Neural cell (in vitro differentiated cells): ENCODE data around the gene LHFPL6. TPM values are rescaled to one million over a fixed set of nuclear protein-coding genes. Genes with fewer than 3 reads are reported as not detected.

Source experiments
- H2AFZ ChIP-seq: fragments of 200-600, 300-800 bp; sonication (generic), shearing (Covaris generic); 2 replicates; pipeline ENCODE4 v1.6.0; 2014; ENCODE audit warnings: low read depth, mild to moderate bottlenecking, antibody characterized with exemption, low read length, moderate library complexity
- H3F3A ChIP-seq: fragments of 200-600 bp; shearing (Covaris generic); 2 replicates; pipeline ENCODE4 v1.6.1; 2016; ENCODE audit warnings: mild to moderate bottlenecking, moderate library complexity, mixed read lengths, antibody characterized with exemption, low read length; ENCODE audit not compliant: insufficient read depth, poor library complexity, severe bottlenecking
- H3K27ac ChIP-seq: fragments of 200-600, 300-800 bp; sonication (generic), shearing (Covaris generic); 2 replicates; pipeline ENCODE4 v1.5.1; 2014; ENCODE audit warnings: mild to moderate bottlenecking, low read length, moderate library complexity
- H3K27me3 ChIP-seq: fragments of 300-800, 200-600 bp; sonication (generic), shearing (Covaris generic); 2 replicates; pipeline ENCODE4 v1.6.0; 2014; ENCODE audit warnings: mild to moderate bottlenecking, low read depth, low read length, moderate library complexity; ENCODE audit not compliant: insufficient read depth
- H3K36me3 ChIP-seq: fragments of 300-800, 200-600 bp; sonication (generic), shearing (Covaris generic); 2 replicates; pipeline ENCODE4 v1.5.1; 2014; ENCODE audit warnings: mild to moderate bottlenecking, antibody characterized with exemption, low read length, moderate library complexity; ENCODE audit not compliant: insufficient read depth
- H3K4me2 ChIP-seq: fragments of 300-800, 200-600 bp; sonication (generic), shearing (Covaris generic); 2 replicates; pipeline ENCODE4 v1.6.0; 2014; ENCODE audit warnings: mild to moderate bottlenecking, low read length
- H3K4me3 ChIP-seq: fragments of 300-800, 200-600 bp; sonication (generic), shearing (Covaris generic); 2 replicates; pipeline ENCODE4 v1.5.1; 2014; ENCODE audit warnings: mild to moderate bottlenecking, low read length, moderate library complexity
- H3K79me2 ChIP-seq: fragments of 200-600 bp; shearing (Covaris generic); replicated peaks from 2 replicates; pipeline ENCODE4 v1.6.0; 2014; ENCODE audit warnings: mild to moderate bottlenecking, low read length, moderate library complexity; ENCODE audit not compliant: insufficient read depth
- H3K9ac ChIP-seq: fragments of 300-800, 200-600 bp; sonication (generic), shearing (Covaris generic); 2 replicates; pipeline ENCODE4 v1.6.1; 2016; ENCODE audit warnings: mild to moderate bottlenecking, low read length, mixed read lengths
- H3K9me2 ChIP-seq: fragments of 200-600 bp; shearing (Covaris generic); 2 replicates; pipeline ENCODE4 v1.6.1; 2016; ENCODE audit warnings: mild to moderate bottlenecking, low read length, mixed read lengths; ENCODE audit not compliant: insufficient read depth
- H3K9me3 ChIP-seq: fragments of 200-600, 300-800 bp; sonication (generic), shearing (Covaris generic); 2 replicates; pipeline ENCODE4 v1.6.1; 2016; ENCODE audit warnings: mild to moderate bottlenecking, mixed run types, low read length, moderate library complexity, mixed read lengths
- H4K20me1 ChIP-seq: fragments of 200-600 bp; shearing (Covaris generic); 2 replicates; pipeline ENCODE4 v1.6.1; 2016; ENCODE audit warnings: mild to moderate bottlenecking, mixed run types; ENCODE audit not compliant: insufficient read depth
- EP300 ChIP-seq: fragments of 450-650 bp; conservative IDR thresholded peaks from 2 replicates; pipeline ENCODE4 v1.6.1; 2014; ENCODE audit warnings: antibody characterized with exemption, mild to moderate bottlenecking, moderate library complexity; ENCODE audit not compliant: poor library complexity, severe bottlenecking
- EZH2 ChIP-seq: fragments of 200-600, 300-800 bp; shearing (Covaris generic), sonication (generic); IDR thresholded peaks from 2 replicates; pipeline ENCODE4 v1.6.1; 2014; ENCODE audit warnings: antibody characterized with exemption, low read length, borderline replicate concordance, mild to moderate bottlenecking; ENCODE audit not compliant: insufficient read depth, poor library complexity, severe bottlenecking
- MXI1 ChIP-seq: fragments of 450-650 bp; conservative IDR thresholded peaks from 2 replicates; pipeline ENCODE4 v1.6.1; 2014; ENCODE audit warnings: antibody characterized with exemption, mild to moderate bottlenecking; ENCODE audit not compliant: poor library complexity, severe bottlenecking
- POLR2AphosphoS5 ChIP-seq: IDR thresholded peaks from 2 replicates; pipeline ENCODE4 v1.6.1; 2012
- RAD21 ChIP-seq: fragments of 450-650 bp; conservative IDR thresholded peaks from 2 replicates; pipeline ENCODE4 v1.6.1; 2014; ENCODE audit warnings: antibody characterized with exemption, mild to moderate bottlenecking, moderate library complexity
- SMC3 ChIP-seq: fragments of 450-650 bp; conservative IDR thresholded peaks from 2 replicates; pipeline ENCODE4 v1.6.1; 2014; ENCODE audit warnings: antibody characterized with exemption, mild to moderate bottlenecking, moderate library complexity; ENCODE audit not compliant: poor library complexity
- TAF1 ChIP-seq: IDR thresholded peaks from 2 replicates; pipeline ENCODE4 v1.6.1; 2012; ENCODE audit warnings: low read depth
- polyA plus RNA-seq: library from polyadenylated mRNA; depleted of rRNA; stranded (reverse); fragments of >200 nt; gene quantifications from 2 replicates; pipeline ENCODE4 v1.2.3, GENCODE V29; 2014
- TF ChIP-seq, protein P1 (sequence below): fragments of 450-650 bp; IDR thresholded peaks from 2 replicates; pipeline ENCODE4 v1.5.1; 2014; ENCODE audit warnings: antibody characterized with exemption, mild to moderate bottlenecking, moderate library complexity; ENCODE audit not compliant: poor library complexity, severe bottlenecking
- TF ChIP-seq, protein P2 (sequence below): IDR thresholded peaks from 2 replicates; pipeline ENCODE4 v1.6.1; 2012; ENCODE audit warnings: borderline replicate concordance

LHFPL6 gene
- polyA plus RNA-seq, 1 donor from 2014 or later = 36.3 TPM

DNA sequence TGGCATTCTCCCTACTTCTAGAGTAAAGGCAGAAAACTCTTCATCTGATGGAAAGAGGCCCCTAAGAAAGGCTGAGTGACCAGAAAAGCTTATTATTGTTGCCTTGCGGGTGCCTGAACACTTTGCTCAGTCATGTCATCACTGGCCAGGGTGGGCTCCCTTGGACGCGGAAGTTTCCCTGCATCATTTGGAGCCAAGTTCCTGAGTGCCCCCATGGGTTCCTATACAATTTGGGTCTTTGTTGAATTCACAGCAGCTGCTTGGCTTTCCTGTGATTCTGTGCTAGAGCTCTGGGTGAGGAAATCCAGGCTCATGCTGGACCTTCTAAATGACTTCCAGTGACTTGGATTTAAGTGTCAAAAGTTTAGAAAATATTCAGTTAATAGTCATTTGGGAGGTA lies 232.9 kb downstream of the LHFPL6 start:
- no peak overlapping the region for H3K4me3 ChIP-seq
- no peaks in the 10 kb centered on the region for H3F3A ChIP-seq
- TF ChIP-seq TAF1 = no peak
- TF ChIP-seq, protein P1, sequence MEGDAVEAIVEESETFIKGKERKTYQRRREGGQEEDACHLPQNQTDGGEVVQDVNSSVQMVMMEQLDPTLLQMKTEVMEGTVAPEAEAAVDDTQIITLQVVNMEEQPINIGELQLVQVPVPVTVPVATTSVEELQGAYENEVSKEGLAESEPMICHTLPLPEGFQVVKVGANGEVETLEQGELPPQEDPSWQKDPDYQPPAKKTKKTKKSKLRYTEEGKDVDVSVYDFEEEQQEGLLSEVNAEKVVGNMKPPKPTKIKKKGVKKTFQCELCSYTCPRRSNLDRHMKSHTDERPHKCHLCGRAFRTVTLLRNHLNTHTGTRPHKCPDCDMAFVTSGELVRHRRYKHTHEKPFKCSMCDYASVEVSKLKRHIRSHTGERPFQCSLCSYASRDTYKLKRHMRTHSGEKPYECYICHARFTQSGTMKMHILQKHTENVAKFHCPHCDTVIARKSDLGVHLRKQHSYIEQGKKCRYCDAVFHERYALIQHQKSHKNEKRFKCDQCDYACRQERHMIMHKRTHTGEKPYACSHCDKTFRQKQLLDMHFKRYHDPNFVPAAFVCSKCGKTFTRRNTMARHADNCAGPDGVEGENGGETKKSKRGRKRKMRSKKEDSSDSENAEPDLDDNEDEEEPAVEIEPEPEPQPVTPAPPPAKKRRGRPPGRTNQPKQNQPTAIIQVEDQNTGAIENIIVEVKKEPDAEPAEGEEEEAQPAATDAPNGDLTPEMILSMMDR = no peak
- no peak for TF ChIP-seq RAD21
- no peak for TF ChIP-seq POLR2AphosphoS5
- TF ChIP-seq, protein P2, sequence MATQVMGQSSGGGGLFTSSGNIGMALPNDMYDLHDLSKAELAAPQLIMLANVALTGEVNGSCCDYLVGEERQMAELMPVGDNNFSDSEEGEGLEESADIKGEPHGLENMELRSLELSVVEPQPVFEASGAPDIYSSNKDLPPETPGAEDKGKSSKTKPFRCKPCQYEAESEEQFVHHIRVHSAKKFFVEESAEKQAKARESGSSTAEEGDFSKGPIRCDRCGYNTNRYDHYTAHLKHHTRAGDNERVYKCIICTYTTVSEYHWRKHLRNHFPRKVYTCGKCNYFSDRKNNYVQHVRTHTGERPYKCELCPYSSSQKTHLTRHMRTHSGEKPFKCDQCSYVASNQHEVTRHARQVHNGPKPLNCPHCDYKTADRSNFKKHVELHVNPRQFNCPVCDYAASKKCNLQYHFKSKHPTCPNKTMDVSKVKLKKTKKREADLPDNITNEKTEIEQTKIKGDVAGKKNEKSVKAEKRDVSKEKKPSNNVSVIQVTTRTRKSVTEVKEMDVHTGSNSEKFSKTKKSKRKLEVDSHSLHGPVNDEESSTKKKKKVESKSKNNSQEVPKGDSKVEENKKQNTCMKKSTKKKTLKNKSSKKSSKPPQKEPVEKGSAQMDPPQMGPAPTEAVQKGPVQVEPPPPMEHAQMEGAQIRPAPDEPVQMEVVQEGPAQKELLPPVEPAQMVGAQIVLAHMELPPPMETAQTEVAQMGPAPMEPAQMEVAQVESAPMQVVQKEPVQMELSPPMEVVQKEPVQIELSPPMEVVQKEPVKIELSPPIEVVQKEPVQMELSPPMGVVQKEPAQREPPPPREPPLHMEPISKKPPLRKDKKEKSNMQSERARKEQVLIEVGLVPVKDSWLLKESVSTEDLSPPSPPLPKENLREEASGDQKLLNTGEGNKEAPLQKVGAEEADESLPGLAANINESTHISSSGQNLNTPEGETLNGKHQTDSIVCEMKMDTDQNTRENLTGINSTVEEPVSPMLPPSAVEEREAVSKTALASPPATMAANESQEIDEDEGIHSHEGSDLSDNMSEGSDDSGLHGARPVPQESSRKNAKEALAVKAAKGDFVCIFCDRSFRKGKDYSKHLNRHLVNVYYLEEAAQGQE = no peak
- no peak for TF ChIP-seq EP300
- TF ChIP-seq SMC3 = no peak
- no peak for TF ChIP-seq MXI1
- no peak for TF ChIP-seq EZH2
- no peak overlapping the region for H3K27ac ChIP-seq
- no peak overlapping the region for H3K4me2 ChIP-seq
- H2AFZ ChIP-seq = no peak overlapping the region
- H4K20me1 ChIP-seq = no peaks in the 10 kb centered on the region
- H3K27me3 ChIP-seq = no peaks in the 10 kb centered on the region
- no peak overlapping the region for H3K9ac ChIP-seq
- no peaks in the 10 kb centered on the region for H3K36me3 ChIP-seq
- no peaks in the 10 kb centered on the region for H3K79me2 ChIP-seq
- no peaks in the 10 kb centered on the region for H3K9me3 ChIP-seq
- H3K9me2 ChIP-seq = no peaks in the 10 kb centered on the region

DNA sequence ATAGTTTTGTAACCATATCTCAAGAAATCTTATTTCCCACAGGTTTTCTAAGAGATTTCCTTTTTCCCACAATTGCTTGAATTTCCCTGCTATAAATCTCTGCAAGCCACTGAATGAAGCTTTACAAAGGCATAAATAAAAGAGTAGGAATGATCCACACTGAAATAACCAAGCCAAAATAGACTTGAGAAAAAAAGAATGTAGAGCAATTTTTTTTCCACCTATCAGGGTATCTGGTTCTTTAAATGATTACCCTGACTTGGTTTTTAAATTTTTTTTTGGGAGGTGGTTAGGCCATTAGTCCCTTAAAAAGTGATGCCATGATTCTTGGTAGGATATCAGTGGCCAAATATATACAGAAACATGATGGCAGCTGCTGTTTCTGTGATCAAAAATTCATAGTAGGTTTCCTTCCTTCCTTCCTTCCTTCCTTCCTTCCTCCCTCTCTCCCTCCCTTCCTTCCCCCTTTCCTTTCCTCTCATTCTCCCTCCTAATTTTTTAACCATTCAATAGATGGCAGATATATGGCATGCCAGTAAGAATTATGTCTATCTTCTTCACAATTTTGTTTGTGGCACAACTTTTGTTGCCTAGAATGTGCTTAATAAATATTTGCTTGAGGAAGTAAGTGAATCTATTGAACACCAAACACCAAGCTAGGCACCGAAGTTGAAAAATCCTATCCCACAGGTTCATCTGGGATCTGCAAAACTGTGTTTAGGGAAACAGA lies 233.7 kb downstream of the LHFPL6 start:
- no peaks in the 10 kb centered on the region for H3K79me2 ChIP-seq
- no peaks in the 10 kb centered on the region for H3K36me3 ChIP-seq
- no peak overlapping the region for H2AFZ ChIP-seq
- H3K9ac ChIP-seq = no peak overlapping the region
- H3K4me3 ChIP-seq = no peak overlapping the region
- no peak overlapping the region for H3K4me2 ChIP-seq
- H3F3A ChIP-seq = no peaks in the 10 kb centered on the region
- TF ChIP-seq, protein P2 = no peak
- TF ChIP-seq TAF1 (no peak), POLR2AphosphoS5 (no peak), EZH2 (no peak), SMC3 (no peak), EP300 (no peak), MXI1 (no peak)
- TF ChIP-seq, protein P1 = no peak
- H3K9me3 ChIP-seq = no peaks in the 10 kb centered on the region
- no peaks in the 10 kb centered on the region for H4K20me1 ChIP-seq
- no peak overlapping the region for H3K27ac ChIP-seq
- no peaks in the 10 kb centered on the region for H3K27me3 ChIP-seq
- H3K9me2 ChIP-seq = no peaks in the 10 kb centered on the region
